Nephron (organoid): ENCODE data around the gene LEMD2.

Experiments
- H3K27ac Mint-ChIP-seq, 3 experiments: 2 replicates each; pipeline ENCODE4 v1.8.0; 2020; ENCODE audit warnings: mixed read lengths in 3 of 3, mild to moderate bottlenecking in 2 of 3, moderate library complexity in 1 of 3
- H3K27me3 Mint-ChIP-seq: 2 replicates; pipeline ENCODE4 v1.8.0; 2021; ENCODE audit warnings: low read depth, mild to moderate bottlenecking, moderate library complexity, mixed read lengths
- H3K36me3 Mint-ChIP-seq: 2 replicates; pipeline ENCODE4 v1.8.0; 2020; ENCODE audit warnings: low read depth, mixed read lengths
- H3K4me1 Mint-ChIP-seq: 2 replicates; pipeline ENCODE4 v1.8.0; 2020; ENCODE audit warnings: mixed read lengths
- H3K4me3 Mint-ChIP-seq, 3 experiments: 2 replicates each; pipeline ENCODE4 v1.8.0; 2020; ENCODE audit warnings: mild to moderate bottlenecking in 3 of 3, mixed read lengths in 3 of 3, moderate library complexity in 2 of 3
- H3K9me3 Mint-ChIP-seq: 2 replicates; pipeline ENCODE4 v1.8.0; 2020; ENCODE audit warnings: mixed read lengths
- CTCF ChIP-seq, 3 experiments: fragments of 200-600 bp; sonication (generic); IDR thresholded peaks; one replicate each; pipeline ENCODE4 v1.5.0; 2021; ENCODE audit warnings: antibody characterized with exemption in 3 of 3; ENCODE audit not compliant: unreplicated experiment in 3 of 3

The LEMD2 gene

DNA sequence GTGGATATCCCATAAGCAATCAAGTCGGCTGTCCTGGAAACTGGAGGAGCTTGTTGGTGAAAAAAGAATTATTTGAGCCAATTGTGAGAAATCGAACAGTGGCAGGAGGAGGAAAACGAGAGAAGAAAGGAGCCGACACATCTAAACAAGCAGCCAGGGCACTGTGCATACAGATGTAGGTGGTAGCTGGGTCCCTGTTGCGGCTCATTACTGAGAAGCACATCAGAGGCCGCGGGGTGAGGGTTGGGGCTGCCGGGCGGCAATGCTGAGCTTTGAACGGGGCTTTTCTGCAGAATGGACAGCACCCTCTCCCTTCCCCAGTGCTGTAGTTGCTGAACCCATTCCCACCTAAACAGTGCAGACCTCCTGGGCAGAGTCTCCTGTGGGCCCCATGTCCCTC lies 4.1 kb upstream of the LEMD2 start:
- no peak overlapping the region for H3K4me3 Mint-ChIP-seq
- TF ChIP-seq CTCF (IDR thresholded peaks at IDR 0.05; ENCODE audit: unreplicated experiment in 3 of 3): no peak
- H3K27me3 Mint-ChIP-seq: peaks cover 12% of the 10 kb centered on the region
- H3K4me1 Mint-ChIP-seq: peaks cover 55% of the 10 kb centered on the region
- no peaks in the 10 kb centered on the region for H3K9me3 Mint-ChIP-seq
- no peak overlapping the region for H3K27ac Mint-ChIP-seq
- no peaks in the 10 kb centered on the region for H3K36me3 Mint-ChIP-seq

- no peaks in the 10 kb centered on the region for H3K9me3 Mint-ChIP-seq
- peak overlapping the region; percentile 64 to 75 (median 67) for H3K4me3 Mint-ChIP-seq
- TF ChIP-seq CTCF (IDR thresholded peaks at IDR 0.05; ENCODE audit: unreplicated experiment in 3 of 3): no peak
- peaks cover 6% of the 10 kb centered on the region for H3K27me3 Mint-ChIP-seq
- H3K36me3 Mint-ChIP-seq: no peaks in the 10 kb centered on the region
- peak overlapping the region; percentile 64 to 83 (median 83) for H3K27ac Mint-ChIP-seq
- peaks cover 59% of the 10 kb centered on the region for H3K4me1 Mint-ChIP-seq
These were observed 2.7 kb upstream of the LEMD2 start for GRCh38 chr6:33791620-33792019.

- Mint-ChIP-seq H3K9me3 (no peaks in the 10 kb centered on the region), H3K27me3 (peaks cover 6% of the 10 kb centered on the region), H3K27ac (peak overlapping the region; percentile 64 to 83 (median 83)), H3K4me1 (peaks cover 66% of the 10 kb centered on the region), H3K36me3 (peaks cover 5% of the 10 kb centered on the region), H3K4me3 (peak overlapping the region; percentile 53 to 75 (median 64))
- no peak for TF ChIP-seq CTCF (IDR thresholded peaks at IDR 0.05; ENCODE audit: unreplicated experiment in 3 of 3)
These were observed 2.0 kb upstream of the LEMD2 start for GRCh38 chr6:33790910-33791309.

GRCh38 chr6:33790379-33790778 lies 1.4 kb upstream of the LEMD2 start:
- H3K27ac Mint-ChIP-seq: peak overlapping the region; percentile 64 to 83 (median 83)
- H3K9me3 Mint-ChIP-seq: no peaks in the 10 kb centered on the region
- H3K4me1 Mint-ChIP-seq: peaks cover 72% of the 10 kb centered on the region
- peak overlapping the region; percentile 68 to 75 (median 73) for H3K4me3 Mint-ChIP-seq
- no peak for TF ChIP-seq CTCF (IDR thresholded peaks at IDR 0.05; ENCODE audit: unreplicated experiment in 3 of 3)
- peaks cover 7% of the 10 kb centered on the region for H3K36me3 Mint-ChIP-seq
- peaks cover 6% of the 10 kb centered on the region for H3K27me3 Mint-ChIP-seq

DNA sequence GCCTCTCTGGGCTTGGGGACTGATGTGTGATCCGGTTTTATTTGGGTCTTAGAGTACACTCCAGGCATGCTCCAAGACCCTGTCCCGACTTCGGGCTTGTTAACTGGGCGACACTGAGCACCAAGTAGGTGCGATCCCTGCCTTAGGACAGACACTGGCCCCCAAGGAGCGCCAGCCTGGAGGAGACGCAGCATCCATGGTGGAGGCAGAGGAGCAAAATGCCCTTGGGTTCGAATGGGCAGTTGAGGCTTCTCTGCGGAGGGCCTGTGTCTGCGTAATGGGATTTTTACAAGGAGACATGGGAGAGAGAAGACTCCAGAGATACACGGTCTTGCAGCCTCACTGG lies 593 bp upstream of the LEMD2 start:
- Mint-ChIP-seq H3K27me3 (peaks cover 6% of the 10 kb centered on the region), H3K4me3 (peak overlapping the region; percentile 81 to 88 (median 87)), H3K4me1 (peaks cover 75% of the 10 kb centered on the region), H3K27ac (peak overlapping the region; percentile 64 to 94 (median 83)), H3K9me3 (no peaks in the 10 kb centered on the region), H3K36me3 (peaks cover 16% of the 10 kb centered on the region)
- TF ChIP-seq CTCF (IDR thresholded peaks at IDR 0.05; ENCODE audit: unreplicated experiment in 3 of 3): no peak

- H3K4me3 Mint-ChIP-seq: peak overlapping the region; percentile 95 to 96 (median 96)
- no peaks in the 10 kb centered on the region for H3K9me3 Mint-ChIP-seq
- H3K36me3 Mint-ChIP-seq: peaks cover 27% of the 10 kb centered on the region
- TF ChIP-seq CTCF (IDR thresholded peaks at IDR 0.05; ENCODE audit: unreplicated experiment in 3 of 3): no peak
- peaks cover 6% of the 10 kb centered on the region for H3K27me3 Mint-ChIP-seq
- H3K4me1 Mint-ChIP-seq: peaks cover 78% of the 10 kb centered on the region
- peak overlapping the region; percentile 96 to 98 (median 97) for H3K27ac Mint-ChIP-seq
These were observed 806 bp downstream of the LEMD2 start for GRCh38 chr6:33787954-33788693.
